Activated naive CD8-positive, alpha-beta T cell treated with anti-CD3 and anti-CD28 coated beads, Interleukin-2, amount 50 U/mL, for 16 hours (primary cell): ENCODE measurements around the gene IQGAP2.
"Not testable (repeated sequence)": the region's sequence is repeated elsewhere in the genome, so short reads cannot be mapped to it uniquely, and the experiment has no call there.

Experiments
- DNase-seq: peaks from one replicate; pipeline ENCODE4 v3.0.0-alpha.2; 2020; ENCODE audit warnings: low read depth, low spot score

Gene IQGAP2

DNA sequence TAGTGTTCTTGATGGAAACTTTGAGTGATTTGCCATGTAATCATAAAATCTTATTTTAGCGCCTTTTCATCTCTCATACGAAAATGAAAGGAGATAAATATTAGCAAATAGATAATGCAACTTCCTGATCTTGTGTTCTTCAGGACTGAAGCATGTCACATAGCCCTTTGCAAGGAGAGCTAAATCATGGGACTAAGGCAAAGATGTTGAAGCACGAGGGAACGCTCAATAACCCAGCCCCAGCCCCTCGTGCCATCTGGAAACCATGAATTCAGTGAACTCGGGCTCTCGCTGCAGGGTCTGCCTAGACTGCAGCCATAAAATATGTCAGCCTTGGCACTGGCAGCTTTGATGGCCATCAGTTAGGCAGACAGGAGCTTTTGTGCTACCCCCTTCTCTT lies 161.9 kb downstream of the IQGAP2 start:
- DNase-seq, result no peak

DNA sequence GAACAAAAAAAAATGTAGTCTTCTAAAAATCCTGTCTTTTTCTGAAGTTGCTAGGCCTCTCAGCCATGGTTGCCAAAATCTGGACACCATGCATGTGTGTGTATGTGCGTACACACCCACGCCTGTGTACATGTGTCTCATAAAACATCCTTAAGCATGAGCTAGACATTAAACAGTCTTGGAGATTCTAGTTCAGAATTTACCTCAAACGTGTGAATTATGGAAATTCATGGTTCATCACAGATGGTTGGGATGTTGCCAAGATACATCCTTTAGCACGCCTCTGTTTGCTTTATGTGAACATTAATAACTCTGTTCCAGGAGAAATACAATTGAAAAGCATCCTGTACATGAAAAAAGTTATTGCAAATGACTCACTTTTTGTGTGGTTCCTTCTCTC lies 167.1 kb downstream of the IQGAP2 start:
- DNase-seq, result no peak

DNA sequence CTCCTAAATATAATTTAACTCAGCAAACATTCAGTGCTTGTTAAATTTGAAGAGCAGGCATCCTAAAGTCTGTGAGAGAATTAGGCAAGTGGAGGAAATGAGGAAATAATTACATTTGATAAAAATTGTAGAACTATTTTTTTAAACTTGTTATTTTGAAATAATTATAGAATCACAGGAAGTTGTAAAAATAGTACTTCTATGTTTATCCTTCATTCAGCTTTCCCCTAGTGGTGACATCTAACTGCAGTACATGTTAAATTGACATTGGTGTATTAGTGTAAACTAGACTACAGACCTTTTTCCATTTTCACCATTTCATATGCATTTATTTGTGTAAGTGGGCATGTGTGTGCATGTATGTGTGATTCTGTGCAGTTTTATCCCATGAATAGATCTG lies 168.5 kb downstream of the IQGAP2 start:
- no peak for DNase-seq

DNA sequence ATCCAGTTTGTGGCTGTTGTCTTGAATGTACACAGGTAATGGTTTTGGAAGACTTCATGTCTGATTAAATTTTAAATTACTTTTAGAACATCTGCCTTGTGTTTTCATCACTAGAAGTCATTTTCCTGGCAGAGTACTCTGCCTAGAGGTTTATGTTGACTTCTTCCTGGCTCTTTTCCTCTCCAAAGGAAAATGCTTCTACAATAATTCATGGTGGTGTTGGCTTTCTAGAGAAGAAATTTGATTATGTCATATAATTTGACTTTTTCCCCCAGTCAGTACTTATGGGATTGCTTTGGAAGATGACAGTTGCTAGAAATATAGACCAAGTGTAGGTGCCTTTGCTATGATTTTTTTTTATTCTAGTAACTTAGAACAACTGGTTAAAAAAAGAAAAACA lies 173.4 kb downstream of the IQGAP2 start:
- no peak for DNase-seq

DNA sequence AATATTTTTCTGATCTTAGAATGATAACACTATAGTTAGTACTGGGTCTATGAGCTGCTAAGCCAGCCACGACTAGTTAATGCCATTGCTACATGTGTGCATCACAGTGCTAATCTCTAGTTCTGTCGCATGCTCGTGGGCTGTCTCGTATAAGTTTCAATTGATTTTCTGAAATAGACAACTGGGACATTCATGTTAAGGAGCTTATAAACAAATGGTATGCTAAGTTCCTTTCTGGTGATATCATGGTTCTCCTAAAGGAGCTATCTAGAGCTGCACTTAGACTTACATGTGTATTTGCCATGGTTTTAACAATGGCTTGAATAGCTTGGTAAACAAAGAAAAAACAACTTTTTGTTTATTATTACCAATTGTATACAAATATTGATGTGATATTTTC lies 173.9 kb downstream of the IQGAP2 start:
- DNase-seq, result no peak

DNA sequence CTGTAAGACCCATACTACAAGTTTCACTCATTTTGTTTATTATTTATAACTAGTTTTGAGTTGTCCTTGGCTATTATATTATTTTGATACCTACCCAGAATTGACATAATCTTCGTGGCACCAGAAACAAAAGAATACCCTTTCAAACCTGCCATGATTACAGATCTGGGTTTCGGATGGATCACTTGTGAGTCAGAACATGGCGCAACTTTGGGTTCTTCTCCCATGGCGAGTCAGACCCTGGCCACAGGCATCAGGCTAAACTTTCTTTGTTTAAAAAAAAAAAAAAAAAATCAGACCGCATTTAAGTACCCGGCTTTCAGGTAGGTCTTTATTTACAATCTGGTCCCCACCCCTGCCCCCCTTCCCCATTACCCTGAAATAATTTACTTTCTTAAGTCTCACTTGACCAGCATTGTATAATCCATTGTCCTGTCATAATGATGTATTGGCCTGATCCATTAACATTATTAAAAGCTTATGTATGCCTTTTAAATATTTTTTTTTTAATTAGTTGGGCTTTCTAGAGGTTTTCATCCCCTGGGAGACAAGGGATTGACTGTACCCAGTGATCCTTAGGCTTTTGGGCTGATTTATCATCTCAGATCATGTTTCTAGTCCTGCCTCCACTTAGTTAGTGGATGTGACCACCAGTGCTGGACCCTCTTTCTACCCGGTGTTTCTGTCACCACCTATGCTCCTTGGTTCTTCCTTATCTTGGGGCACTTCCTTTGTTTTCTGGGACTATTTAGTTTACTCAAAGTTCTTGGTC lies 176.3 kb downstream of the IQGAP2 start:
- DNase-seq, result no peak

DNA sequence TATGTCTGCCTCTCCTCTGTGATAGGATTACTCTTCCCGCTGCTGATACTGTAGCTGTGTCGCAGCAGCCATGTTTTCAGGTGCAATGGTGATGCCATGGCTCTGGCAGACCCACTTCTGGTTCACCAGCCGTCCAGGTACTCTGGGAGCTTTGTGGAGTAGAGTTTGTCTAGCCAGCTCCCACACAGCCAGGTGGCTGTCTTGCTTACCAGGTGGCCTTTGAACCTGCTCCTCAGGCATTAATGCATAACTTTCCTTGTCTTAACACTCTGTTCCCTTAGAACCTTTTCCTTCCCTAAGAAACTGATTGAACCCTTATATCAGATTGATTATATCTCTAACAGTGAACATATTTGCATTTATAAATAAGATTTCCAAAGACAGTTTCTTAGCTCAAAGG lies 177.9 kb downstream of the IQGAP2 start:
- DNase-seq, result no peak

DNA sequence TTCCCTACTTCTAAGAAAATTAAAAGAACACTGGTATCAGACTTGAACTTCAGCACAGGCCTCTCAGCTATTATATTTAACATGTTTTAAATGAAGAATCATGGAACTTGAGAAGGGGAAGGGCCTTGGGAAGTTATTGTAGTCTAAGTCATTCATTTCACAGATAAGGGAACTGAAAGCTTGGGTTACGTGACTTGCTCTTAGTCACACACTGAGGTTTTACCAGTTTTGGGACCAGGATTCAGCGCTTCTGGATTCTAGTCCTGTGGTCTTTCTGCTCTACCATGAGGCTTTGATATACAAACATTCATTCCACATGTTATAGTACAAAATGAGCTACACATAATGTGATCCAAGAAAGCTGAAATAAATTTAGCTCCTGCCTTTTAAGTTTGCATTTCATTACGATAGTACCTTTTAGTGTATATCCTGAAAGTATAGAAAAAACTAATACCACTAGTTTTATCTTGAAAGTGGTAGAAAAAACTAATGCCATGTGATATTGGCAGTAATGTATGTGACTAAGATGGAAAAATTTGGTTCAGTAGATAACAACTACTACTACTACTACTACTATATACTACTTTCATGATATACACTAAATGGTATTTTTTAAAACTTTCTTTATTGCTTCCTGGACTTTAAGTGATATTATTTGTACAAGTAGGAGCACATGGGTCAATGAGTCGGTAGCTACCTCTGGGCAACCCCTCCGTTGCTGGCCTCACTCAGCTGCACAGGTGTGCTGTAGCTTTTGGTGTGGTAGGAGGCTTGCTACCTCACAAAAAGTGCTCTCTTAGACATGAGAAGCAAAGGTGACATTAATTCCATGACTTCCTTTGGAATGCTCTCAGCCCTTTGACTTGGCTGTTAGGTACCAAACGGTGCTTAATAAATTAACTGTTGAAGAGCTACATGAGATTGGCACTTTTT lies 179.4 kb downstream of the IQGAP2 start:
- DNase-seq, result no peak

DNA sequence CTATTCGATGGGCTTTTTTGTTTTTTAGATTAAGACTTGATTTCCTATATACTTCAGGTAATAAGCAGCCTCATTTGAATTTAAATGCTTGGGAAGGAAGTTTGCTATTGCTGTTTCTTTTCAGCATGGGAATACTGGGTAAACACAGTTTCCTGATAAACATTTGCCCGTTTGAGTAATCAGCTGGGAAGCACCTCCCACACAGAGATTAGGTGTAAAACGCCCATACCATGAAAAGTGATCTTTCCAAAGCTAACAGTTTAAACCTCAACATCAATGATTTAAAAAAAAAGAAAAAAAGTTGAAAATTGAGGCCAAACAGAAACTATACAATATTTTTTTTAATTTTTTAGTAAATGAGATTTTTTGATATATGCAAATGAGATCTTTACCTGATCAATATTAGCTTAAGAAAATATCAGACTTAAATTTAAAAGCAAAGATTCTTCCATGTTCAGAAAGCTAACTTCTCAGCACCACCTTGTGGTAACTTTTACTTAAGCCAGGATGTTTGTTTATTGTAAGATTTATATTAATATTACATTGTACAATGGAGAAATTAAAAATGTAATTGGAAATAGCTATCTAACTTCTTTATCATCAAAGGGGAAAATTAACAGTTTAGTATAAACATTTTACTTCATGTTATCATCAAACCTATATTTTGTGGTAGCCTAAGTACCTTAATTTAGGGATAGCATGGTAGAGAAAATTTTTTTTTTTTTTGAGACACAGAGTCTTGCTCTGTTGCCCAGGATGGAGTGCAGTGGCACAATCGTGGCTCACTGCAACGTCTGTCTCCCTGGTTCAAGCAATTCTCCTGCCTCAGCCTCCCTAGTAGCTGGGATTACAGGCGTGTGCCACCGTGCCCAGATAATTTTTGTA lies 180.3 kb downstream of the IQGAP2 start:
- no peak for DNase-seq

DNA sequence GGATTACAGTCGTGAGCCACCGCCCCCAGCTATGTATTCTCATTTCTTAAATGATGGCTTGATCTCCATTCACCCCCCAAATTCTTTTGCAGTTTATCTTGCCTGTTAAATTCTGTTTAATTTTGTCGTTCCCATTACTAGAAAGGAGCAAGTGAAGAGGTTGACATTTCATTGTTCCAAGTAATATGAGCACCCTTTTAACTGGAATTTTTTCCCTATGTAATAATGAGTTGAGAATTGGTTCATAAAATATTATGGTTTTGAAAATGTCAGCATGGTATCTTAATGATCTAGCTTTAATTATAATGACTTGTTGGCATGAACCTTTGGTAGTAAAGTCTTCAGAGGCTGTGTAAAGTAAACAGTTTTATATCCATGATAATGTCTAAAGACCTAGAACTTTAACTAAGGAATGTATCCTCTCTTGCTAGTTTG lies 182.7 kb downstream of the IQGAP2 start:
- no peak for DNase-seq

DNA sequence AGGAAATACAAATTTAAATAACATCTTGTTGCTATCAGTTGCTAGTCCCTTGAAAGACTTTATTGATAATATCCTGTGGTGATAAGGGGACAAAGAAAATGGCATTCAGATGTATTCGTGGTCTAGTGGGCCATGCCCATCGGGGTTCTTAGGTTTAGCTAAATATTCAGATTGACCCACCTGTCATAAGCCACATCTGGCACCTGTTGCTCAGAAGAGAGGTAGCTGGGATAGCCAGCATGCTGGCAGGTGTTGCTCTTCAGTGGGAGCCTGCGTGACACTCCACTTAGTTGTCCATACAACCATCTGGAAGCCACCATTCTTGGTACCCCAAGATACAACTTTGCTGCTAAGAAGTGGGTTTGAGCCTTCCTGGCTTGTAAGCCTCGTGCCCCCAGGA lies 183.4 kb downstream of the IQGAP2 start:
- DNase-seq, result no peak

DNA sequence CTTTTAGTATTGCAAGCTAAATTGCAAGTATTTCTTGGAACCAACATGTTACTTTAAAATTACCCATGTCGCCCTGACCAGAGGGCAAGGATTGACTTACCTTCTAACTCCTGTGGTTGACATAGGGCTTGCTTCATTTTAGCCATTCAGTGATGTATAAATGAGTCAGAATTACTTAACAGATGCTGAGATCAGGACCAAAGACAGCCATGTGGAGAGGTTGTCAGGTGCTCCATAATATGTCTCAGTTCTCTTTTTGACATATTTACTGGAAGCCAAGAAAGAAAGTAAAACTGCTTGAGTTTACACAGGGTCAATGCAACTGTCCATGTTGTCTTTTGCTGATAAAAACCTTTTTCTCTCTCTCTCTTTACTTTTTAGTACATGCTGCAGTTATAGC lies 186.9 kb downstream of the IQGAP2 start:
- DNase-seq, result no peak

DNA sequence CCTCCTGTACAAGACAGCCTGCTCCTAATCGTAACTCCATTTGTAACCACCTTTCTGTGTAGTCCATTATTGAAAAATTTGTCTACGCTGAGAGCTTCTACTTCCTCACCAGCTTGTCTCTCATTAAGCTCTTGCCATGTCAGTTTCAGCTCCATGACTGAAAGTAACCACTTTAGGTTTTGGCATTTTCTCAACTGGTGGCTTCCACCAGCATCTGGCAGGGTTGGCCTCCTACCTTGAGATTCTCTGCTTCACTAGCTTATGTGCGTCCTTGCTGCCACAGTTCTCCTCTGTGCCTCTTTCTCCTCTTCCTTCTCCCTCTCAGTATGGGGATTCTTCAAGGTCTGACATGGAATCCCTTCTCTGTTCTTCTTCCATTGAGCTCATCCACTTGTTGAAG lies 188.3 kb downstream of the IQGAP2 start:
- DNase-seq, result no peak

DNA sequence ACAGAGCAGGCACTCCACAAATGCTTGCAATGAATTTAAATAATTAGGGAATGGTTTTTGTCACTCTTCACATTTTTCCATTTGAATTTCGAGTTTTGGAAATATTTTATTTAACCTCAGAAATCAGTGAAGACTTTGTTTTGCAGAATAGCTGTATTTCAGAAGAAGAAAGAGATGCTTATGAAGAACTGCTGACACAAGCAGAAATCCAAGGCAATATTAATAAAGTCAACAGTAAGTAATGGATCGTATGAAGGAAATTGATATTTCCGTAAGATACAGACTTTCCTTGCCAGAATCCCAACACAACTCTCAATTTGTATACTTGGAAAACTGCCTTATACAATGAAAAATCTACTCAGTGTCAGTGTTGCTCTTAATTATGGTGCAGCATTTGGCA lies 189.6 kb downstream of the IQGAP2 start:
- no peak for DNase-seq

DNA sequence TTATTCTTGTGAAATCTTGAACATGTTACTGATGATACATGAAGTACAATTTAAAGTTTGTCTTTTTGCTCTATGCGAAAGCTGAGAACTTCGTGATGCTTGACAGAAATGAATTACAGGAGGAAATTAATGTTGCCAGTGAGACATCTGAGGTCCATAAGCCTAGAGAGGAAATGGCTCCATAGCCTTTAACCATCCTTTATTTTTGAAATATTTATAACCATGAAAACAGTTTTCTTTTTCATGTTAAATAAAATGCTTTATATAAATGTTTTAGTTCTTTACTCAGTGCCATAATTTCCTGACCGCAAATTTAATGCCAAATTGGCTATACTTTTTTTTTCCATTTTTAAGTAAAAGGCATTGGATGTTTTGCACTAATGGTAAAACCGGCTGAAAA lies 191.0 kb downstream of the IQGAP2 start:
- DNase-seq, result no peak

DNA sequence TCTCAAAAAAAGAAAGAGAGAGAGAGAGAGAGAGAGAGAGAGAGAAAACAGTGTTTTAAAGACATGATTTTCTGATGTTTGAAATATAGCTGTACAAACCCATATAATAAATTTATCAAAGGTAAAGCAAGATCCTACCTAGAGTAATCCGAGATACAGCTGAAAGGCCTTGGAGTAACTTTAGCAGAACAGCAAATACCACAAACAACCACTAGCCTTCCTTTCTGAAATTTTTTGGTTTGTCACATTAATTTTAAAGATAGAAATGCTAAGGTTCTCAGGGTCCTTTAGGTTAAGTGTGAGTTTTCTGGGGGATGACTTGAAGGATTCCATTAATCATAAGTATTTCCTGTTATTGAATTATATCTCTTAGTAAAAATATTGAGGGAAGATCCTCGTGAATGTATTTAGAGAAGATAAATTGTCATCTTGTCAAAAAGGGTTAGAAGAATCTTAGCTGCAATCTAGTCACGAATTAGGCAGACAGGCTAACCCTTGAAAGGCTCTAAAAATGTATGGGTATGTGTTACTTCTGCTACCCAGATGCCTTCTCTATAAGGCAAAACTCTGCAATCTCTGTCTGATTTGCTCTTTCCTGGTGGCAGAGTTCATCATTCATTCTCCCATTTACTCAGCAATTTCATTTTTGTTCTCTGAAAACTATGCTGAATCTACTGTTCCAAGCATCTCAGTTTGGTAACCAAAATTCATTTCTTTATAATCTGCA lies 192.8 kb downstream of the IQGAP2 start:
- no peak for DNase-seq

DNA sequence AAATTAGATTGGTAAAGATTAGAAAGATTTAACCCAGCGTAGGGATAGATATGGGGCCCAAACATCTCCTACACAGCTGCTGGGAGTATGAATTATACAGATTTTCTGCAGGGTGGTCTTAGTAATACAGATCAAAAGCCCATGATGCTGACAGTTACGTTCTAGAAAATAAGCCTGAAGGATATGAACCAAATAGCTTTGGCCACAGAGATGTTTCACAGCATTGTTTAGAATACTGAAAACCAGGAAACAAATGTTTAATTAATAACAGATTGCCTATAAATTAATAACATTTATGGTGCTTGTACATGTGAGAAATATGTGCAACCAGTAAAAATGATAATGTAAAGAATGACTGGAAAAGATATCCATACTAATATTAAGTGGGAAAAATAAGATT lies 195.4 kb downstream of the IQGAP2 start:
- DNase-seq, result no peak

DNA sequence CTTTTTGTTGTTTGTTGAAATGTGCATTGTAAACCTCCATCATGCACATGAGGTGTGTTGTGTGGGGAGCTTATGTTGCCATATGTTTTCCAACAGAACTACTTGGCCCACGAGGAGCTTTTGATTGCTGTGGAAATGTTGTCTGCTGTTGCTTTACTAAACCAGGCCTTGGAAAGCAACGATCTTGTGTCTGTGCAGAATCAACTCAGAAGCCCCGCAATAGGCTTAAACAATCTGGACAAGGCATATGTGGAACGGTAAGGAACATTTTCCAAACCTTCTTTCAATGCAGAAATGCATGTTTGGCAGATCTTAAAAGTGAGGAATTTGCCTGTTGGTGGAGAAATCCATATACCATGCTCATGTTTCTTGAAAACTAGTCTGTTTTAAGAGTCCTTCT lies 197.6 kb downstream of the IQGAP2 start:
- no peak for DNase-seq

DNA sequence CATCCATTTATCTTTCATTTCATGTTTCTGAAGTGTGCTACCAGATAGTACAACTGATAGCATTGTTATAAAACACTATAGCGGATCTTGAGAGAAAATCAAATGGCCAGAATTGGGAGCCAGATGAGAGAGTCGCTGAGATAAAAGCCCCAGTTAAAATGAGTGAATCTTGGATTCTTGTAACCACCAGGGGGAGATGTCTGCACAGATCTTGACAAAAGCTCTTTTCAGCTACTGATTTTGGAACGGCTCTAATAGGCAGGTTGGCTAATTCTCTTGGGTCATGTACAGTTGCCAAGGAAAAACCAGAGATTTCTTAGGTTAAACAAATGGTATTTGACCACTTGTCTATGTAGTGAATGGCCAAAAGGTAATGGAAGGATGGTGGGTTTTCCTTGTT lies 198.4 kb downstream of the IQGAP2 start:
- no peak for DNase-seq

DNA sequence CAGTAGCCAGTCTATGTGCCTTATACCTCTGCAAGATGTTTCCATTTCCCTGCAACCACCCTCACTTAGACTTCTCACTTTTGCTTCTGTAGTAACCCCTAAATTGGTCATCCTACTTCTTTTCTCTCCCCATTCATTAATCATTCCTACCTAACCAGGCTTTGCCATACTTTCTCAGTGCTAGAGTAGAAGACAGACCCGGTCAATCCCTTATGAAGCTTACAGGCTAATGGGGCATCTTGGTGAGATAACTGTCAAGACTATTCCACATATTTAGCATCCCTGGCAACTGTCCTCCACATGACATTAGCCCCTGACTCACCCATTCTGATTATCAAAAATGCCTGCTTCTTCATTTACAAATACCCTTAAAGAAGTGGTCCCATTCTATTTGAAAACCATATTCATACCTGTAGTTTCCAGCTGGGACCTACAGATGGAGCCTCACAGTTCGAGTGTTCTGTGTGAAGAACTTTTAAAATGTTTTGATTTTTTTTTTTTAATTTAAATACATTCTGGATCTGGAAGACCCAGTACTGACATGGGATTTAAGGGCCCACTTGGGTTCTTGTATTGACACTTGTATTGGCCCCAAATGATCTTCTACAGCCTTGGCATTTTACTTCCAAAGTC lies 199.1 kb downstream of the IQGAP2 start:
- no peak for DNase-seq

DNA sequence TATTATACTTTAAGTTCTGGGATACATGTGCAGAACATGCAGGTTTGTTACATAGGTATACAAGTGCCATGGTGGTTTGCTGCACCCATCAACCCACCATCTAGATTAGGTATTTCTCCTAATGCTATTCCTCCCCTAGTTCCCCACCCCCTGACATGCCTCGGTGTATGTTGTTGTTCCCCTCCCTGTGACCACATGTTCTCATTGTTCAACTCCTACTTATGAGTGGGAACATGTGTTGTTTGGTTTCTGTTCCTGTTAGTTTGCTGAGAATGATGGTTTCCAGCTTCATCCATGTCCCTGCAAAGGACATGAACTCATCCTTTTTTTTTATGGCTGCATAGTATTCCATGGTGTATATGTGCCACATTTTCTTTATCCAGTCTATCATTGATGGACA lies 200.9 kb downstream of the IQGAP2 start:
- not testable (repeated sequence) for DNase-seq
